ENCODE measurements around the gene MVP. TPM values are rescaled to one million over a fixed set of nuclear protein-coding genes. Genes with fewer than 3 reads are reported as not detected.
A peak's percentile ranks its signal among the peaks of the same experiment; 100 is the strongest.

MVP gene
- total and polyA plus RNA-seq, 4 donors, result 150 to 322 (median 253) TPM

DNA sequence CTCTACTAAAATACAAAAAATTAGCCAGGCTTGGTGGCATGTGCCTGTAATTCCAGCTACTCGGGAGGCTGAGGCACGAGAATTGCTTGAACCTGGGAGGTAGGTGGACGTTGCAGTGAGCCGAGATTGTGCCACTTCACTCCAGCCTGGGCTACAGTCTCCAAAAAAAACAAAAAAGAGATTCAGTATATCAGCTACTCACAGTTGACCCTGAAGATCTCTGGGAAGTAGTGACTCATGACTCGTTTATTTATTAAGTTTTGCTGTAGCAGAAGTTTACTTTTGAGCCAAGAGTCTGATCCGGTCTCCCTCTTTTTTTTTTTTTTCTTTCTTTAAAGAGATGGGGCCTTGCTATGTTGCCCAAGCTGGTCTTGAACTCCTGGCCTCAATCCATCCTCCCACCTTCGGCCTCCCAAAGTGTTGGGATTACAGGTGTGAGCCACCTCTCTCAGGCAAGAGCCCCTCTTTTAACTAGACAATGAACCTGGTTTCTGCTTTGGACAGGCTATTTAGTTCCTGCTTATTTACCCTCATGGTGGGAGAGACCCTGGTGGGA lies 4.4 kb downstream of the MVP start:
- Histone ChIP-seq H3K4me1 (ENCODE audit: control insufficient read depth in 5 of 5, insufficient read depth in 5 of 5, low read length in 5 of 5) (peaks cover 1 to 34% (median 12%) of the 10 kb centered on the region in 5 donors), H3K27ac (ENCODE audit: low read depth in 1 of 2, low read length in 1 of 2) (peak overlapping the region; percentile 47 to 82), H3K9me3 (ENCODE audit: control insufficient read depth in 4 of 4, insufficient read depth in 3 of 4, low read length in 3 of 4) (no peaks in the 10 kb centered on the region), H3K36me3 (ENCODE audit: control insufficient read depth in 4 of 4, insufficient read depth in 4 of 4, low read length in 4 of 4) (peaks cover 0 to 7% (median 3%) of the 10 kb centered on the region in 4 donors), H3K9ac (ENCODE audit: insufficient read depth in 1 of 2, low read length in 2 of 2) (no peak overlapping the region), H3K4me3 (no peak overlapping the region), H3K27me3 (ENCODE audit: control insufficient read depth in 3 of 3, insufficient read depth in 3 of 3, low read length in 2 of 3) (no peaks in the 10 kb centered on the region)
- WGBS, 2 donors, result 37 to 60% methylated on average over 7 of the region's 7 CpGs
- ATAC-seq (ENCODE audit: insufficient read depth, low FRiP score) (no peak), DNase-seq (no peak)
- TF ChIP-seq, protein P1, sequence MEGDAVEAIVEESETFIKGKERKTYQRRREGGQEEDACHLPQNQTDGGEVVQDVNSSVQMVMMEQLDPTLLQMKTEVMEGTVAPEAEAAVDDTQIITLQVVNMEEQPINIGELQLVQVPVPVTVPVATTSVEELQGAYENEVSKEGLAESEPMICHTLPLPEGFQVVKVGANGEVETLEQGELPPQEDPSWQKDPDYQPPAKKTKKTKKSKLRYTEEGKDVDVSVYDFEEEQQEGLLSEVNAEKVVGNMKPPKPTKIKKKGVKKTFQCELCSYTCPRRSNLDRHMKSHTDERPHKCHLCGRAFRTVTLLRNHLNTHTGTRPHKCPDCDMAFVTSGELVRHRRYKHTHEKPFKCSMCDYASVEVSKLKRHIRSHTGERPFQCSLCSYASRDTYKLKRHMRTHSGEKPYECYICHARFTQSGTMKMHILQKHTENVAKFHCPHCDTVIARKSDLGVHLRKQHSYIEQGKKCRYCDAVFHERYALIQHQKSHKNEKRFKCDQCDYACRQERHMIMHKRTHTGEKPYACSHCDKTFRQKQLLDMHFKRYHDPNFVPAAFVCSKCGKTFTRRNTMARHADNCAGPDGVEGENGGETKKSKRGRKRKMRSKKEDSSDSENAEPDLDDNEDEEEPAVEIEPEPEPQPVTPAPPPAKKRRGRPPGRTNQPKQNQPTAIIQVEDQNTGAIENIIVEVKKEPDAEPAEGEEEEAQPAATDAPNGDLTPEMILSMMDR (IDR thresholded peaks at IDR 0.05; ENCODE audit: control extremely low read depth, extremely low read depth), result no peak

DNA sequence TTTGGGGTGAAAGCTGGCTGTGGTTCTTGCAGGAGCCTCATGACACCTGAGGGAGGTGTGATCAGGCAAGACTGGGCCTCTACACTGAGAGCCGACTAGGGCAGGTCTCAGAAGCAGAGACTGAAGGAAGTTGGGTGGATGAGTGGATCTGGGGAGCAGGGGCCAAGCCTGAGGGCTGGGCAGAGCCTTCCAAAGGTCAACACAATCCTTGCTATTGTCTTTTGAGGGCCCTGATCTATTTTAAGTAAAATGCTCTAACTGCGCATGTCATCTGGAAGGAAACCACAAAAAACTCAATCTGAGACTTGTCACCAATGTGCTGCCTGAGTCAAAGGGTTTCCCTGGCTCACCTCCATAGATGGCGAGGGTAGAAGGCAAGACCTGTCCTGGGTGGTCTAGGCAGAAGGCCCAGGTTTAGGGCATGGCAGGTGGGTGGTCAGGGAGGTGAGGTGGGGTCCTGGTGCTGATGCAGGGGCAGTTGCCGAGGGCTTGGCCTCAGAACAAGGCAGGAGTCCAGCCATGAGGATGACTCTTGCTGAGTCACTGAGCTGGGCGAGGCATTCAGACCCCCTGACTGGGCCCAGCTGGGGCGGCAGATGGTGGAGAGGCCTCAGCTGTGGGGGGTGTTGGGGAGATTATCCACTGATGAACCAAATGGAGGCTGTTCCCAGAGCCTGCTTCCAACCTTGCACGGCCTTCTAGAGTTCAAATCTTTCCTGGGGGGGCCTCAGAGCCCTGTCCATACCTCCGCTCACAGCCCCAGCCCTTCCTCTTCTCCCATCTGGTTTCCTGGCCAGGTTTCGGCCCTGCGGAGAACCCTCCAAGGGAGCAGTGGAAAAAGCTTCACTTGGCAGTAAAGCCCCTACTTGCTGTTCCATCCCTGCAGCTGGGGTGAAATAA lies 5.1 kb downstream of the MVP start:
- Histone ChIP-seq H3K4me3 (no peak overlapping the region), H3K9ac (ENCODE audit: insufficient read depth in 1 of 2, low read length in 2 of 2) (no peak overlapping the region), H3K9me3 (ENCODE audit: control insufficient read depth in 4 of 4, insufficient read depth in 3 of 4, low read length in 3 of 4) (no peaks in the 10 kb centered on the region), H3K27ac (ENCODE audit: low read depth in 1 of 2, low read length in 1 of 2) (peak overlapping the region; percentile 47 to 82), H3K4me1 (ENCODE audit: control insufficient read depth in 5 of 5, insufficient read depth in 5 of 5, low read length in 5 of 5) (peaks cover 0 to 34% (median 12%) of the 10 kb centered on the region in 5 donors), H3K27me3 (ENCODE audit: control insufficient read depth in 3 of 3, insufficient read depth in 3 of 3, low read length in 2 of 3) (no peaks in the 10 kb centered on the region), H3K36me3 (ENCODE audit: control insufficient read depth in 4 of 4, insufficient read depth in 4 of 4, low read length in 4 of 4) (peaks cover 0 to 13% (median 0%) of the 10 kb centered on the region in 4 donors)
- TF ChIP-seq, protein P1 (IDR thresholded peaks at IDR 0.05; ENCODE audit: control extremely low read depth, extremely low read depth), result no peak
- DNase-seq (no peak), ATAC-seq (ENCODE audit: insufficient read depth, low FRiP score) (peak; percentile 6)
- WGBS, 2 donors, result 51 to 65% methylated on average over 10 of the region's 10 CpGs

DNA sequence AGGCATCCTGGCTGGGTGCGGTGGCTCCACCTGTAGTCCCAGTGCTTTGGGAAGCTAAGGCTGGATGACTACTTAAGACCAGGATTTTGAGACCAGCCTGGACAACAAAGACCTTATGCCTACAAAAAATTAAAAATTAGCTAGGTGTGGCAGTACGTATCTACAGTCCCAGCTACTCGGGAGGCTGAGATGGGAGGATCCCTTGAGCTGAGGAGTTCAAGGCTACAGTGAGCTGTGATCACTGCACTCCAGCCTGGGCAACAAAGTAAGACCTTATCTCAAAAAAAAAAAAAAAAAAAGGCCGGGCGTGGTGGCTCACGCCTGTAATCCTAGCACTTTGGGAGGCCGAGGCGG lies 6.1 kb downstream of the MVP start:
- ATAC-seq (ENCODE audit: insufficient read depth, low FRiP score), result no peak
- Histone ChIP-seq H3K27me3 (ENCODE audit: control insufficient read depth in 3 of 3, insufficient read depth in 3 of 3, low read length in 2 of 3) (no peaks in the 10 kb centered on the region), H3K27ac (ENCODE audit: low read depth in 1 of 2, low read length in 1 of 2) (peak overlapping the region in 1 of 2 donors; percentile 13), H3K9ac (ENCODE audit: insufficient read depth in 1 of 2, low read length in 2 of 2) (no peak overlapping the region), H3K9me3 (ENCODE audit: control insufficient read depth in 4 of 4, insufficient read depth in 3 of 4, low read length in 3 of 4) (no peaks in the 10 kb centered on the region), H3K4me1 (ENCODE audit: control insufficient read depth in 5 of 5, insufficient read depth in 5 of 5, low read length in 5 of 5) (peaks cover 0 to 34% (median 5%) of the 10 kb centered on the region in 5 donors), H3K36me3 (ENCODE audit: control insufficient read depth in 4 of 4, insufficient read depth in 4 of 4, low read length in 4 of 4) (peaks cover 0 to 21% (median 0%) of the 10 kb centered on the region in 4 donors), H3K4me3 (no peak overlapping the region)
- DNase-seq, result no peak
- TF ChIP-seq, protein P1 (IDR thresholded peaks at IDR 0.05; ENCODE audit: control extremely low read depth, extremely low read depth), result no peak
- 94 to 95% methylated on average over 4 to 6 of the region's 8 CpGs for WGBS, 2 donors
